ENCODE data around the gene BCDIN3D.

GRCh38 chr12:49870501-49871262, 27.8 kb upstream of the BCDIN3D start:
- TF ChIP-seq EZH2 (IDR thresholded peaks at IDR 0.05; ENCODE audit: insufficient read depth, poor library complexity, severe bottlenecking) (no peak), EZH2phosphoT487 (IDR thresholded peaks at IDR 0.05; ENCODE audit: insufficient read depth, low read depth) (no peak)

Measured in GM23248 (cell line).